ENCODE data around the gene FXYD1.
"Not testable (repeated sequence)": the region's sequence is repeated elsewhere in the genome, so short reads cannot be mapped to it uniquely, and the experiment has no call there.

FXYD1 gene

GRCh38 chr19:35151273-35152065, 12.8 kb downstream of the FXYD1 start:
- no peak for DNase-seq (ENCODE audit: low read depth, low spot score)
- POLR2A ChIA-PET = no interaction called here

GRCh38 chr19:35153129-35153522, 14.5 kb downstream of the FXYD1 start:
- H3K4me3 ChIP-seq (ENCODE audit: low read depth, low read length); POLR2A ChIA-PET; DNase-seq (ENCODE audit: low read depth, low spot score): not testable (repeated sequence)
- CTCF ChIA-PET = interaction anchor here (0.9 to 6.5 kb wide), 13 partner anchors 10 to 108 kb away, joined by 3 to 104 read pairs (median 6); partner anchors contain the start of genes FXYD3, FXYD7 and LGI4

More at GRCh38 chr19:35151273-35152065, 12.8 kb downstream of the FXYD1 start:
- CTCF ChIA-PET = interaction anchor here (0.9 to 6.5 kb wide), 6 partner anchors 8 to 108 kb away, joined by 3 to 104 read pairs (median 4); partner anchors contain the start of genes FXYD7 and LGI4
- H3K4me3 ChIP-seq (ENCODE audit: low read depth, low read length) = no peak overlapping the region
- TF ChIP-seq CTCF (IDR thresholded peaks at IDR 0.05; ENCODE audit: insufficient read depth, low read length, missing control alignments) = no peak

GRCh38 chr19:35153701-35154524, 15.3 kb downstream of the FXYD1 start:
- H3K4me3 ChIP-seq (ENCODE audit: low read depth, low read length) = peak overlapping the region; percentile 89
- no peak for DNase-seq (ENCODE audit: low read depth, low spot score)
- ChIA-PET POLR2A (interaction anchor here (0.5 to 2.0 kb wide), 2 partner anchors 12 to 125 kb away, joined by 3 to 10 read pairs; no protein-coding TSS in a partner anchor), CTCF (interaction anchor here (0.9 to 6.5 kb wide), 17 partner anchors 9 to 116 kb away, joined by 3 to 104 read pairs (median 5); partner anchors contain the start of genes FXYD3, FXYD7 and LGI4)
- peak; percentile 84 for TF ChIP-seq CTCF (IDR thresholded peaks at IDR 0.05; ENCODE audit: insufficient read depth, low read length, missing control alignments)

GRCh38 chr19:35154525-35155406, 16.1 kb downstream of the FXYD1 start, which contains the start of gene FXYD5:
FXYD5 (plus strand) TSS chr19:35154735; CDS start chr19:35155551, 816 bp downstream.
- ChIA-PET CTCF (interaction anchor here (0.9 to 6.5 kb wide), 15 partner anchors 8 to 115 kb away, joined by 3 to 104 read pairs (median 6); partner anchors contain the start of genes FXYD3, FXYD7 and LGI4), POLR2A (interaction anchor here (2.0 kb wide), 1 partner anchor 13 kb away, joined by 10 read pairs; no protein-coding TSS in a partner anchor)
- DNase-seq (ENCODE audit: low read depth, low spot score) = peak; percentile 29
- peak within 1 kb of the TSS; percentile 89 for H3K4me3 ChIP-seq (ENCODE audit: low read depth, low read length)
- TF ChIP-seq CTCF (IDR thresholded peaks at IDR 0.05; ENCODE audit: insufficient read depth, low read length, missing control alignments) = no peak

- TF ChIP-seq CTCF (IDR thresholded peaks at IDR 0.05; ENCODE audit: insufficient read depth, low read length, missing control alignments) = no peak
- CTCF ChIA-PET = interaction anchor here (0.7 to 6.5 kb wide), 4 partner anchors 13 to 86 kb away, joined by 3 to 104 read pairs (median 14); partner anchors contain the start of genes FXYD7 and LGI4
- POLR2A ChIA-PET = interaction anchor here (2.0 kb wide), 1 partner anchor 14 kb away, joined by 10 read pairs; no protein-coding TSS in a partner anchor
- peak overlapping the region; percentile 89 for H3K4me3 ChIP-seq (ENCODE audit: low read depth, low read length)
- DNase-seq (ENCODE audit: low read depth, low spot score) = no peak
These were observed 16.8 kb downstream of the FXYD1 start for GRCh38 chr19:35155441-35155840.

Data from AG04449 (cell line).